SJCRH30 (cell line): ENCODE measurements around the gene CHCHD6. TPM values are rescaled to one million over a fixed set of nuclear protein-coding genes. Genes with fewer than 3 reads are reported as not detected.

Experiments
- DNase-seq, 2 experiments: peaks; one replicate each; pipeline ENCODE4 v3.0.0-alpha.2; 2015 to 2020
- H3K27ac ChIP-seq: fragments of 250-450 bp; sonication (Bioruptor Pico); 2 replicates; pipeline ENCODE4 v1.5.1; 2020; ENCODE audit warnings: mild to moderate bottlenecking, moderate library complexity
- H3K27me3 ChIP-seq: fragments of 250-450 bp; sonication (Bioruptor Pico); 2 replicates; pipeline ENCODE4 v1.5.1; 2020; ENCODE audit warnings: mild to moderate bottlenecking, moderate library complexity
- H3K36me3 ChIP-seq: fragments of 250-450 bp; sonication (Bioruptor Pico); 2 replicates; pipeline ENCODE4 v1.5.1; 2020; ENCODE audit warnings: mild to moderate bottlenecking, moderate library complexity
- H3K4me1 ChIP-seq: fragments of 250-450 bp; sonication (Bioruptor Pico); 2 replicates; pipeline ENCODE4 v1.5.1; 2020; ENCODE audit warnings: mild to moderate bottlenecking, moderate library complexity
- H3K4me3 ChIP-seq: fragments of 250-450 bp; sonication (Bioruptor Pico); 2 replicates; pipeline ENCODE4 v1.5.1; 2020; ENCODE audit warnings: mild to moderate bottlenecking, moderate library complexity
- H3K9me3 ChIP-seq: fragments of 250-450 bp; sonication (Bioruptor Pico); replicated peaks from 2 replicates; pipeline ENCODE4 v1.5.1; 2020; ENCODE audit warnings: mild to moderate bottlenecking, moderate library complexity
- total RNA-seq: library from RNA; depleted of rRNA; stranded (reverse); fragments of >200 nt; shearing (Covaris generic); gene quantifications from 2 replicates; pipeline ENCODE4 v1.2.3, GENCODE V29; 2014

CHCHD6 gene
- total RNA-seq, 1 experiment from 2014 or later: 24.2 TPM

DNA sequence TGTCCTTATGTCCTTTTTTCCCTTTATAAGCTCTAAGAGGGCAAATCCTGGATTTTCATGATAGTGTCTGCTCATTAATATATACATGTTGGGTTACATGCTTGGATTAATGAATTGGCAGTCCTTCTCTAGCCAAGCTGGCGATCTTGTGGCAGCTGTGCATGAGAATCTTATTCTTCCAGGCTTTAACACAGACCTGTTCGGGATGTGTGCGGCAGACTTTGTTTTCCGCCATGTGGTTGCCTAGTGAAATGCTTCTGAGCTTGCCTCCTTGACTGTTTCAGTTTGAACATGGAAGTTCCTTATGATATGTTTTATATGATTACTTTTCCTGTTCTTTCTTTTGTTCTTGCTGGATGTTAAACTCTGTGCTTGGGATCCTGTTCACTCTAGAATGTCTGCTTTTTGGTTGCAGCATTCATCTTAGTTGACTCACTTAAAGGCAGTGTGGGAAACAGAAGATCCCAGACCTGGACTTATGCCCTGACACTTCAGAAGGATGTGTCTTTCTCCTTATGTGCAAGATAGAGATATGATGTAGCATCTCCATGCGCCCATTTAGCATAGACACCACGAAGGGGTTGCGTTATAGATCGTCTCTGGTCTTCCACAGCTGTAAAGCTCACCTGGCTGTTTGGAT is 7.2 kb downstream of the CHCHD6 start:
- no peak for DNase-seq
- Histone ChIP-seq H3K27me3 (no peaks in the 10 kb centered on the region), H3K9me3 (peaks cover 7% of the 10 kb centered on the region), H3K27ac (no peak overlapping the region), H3K4me3 (no peak overlapping the region), H3K4me1 (no peaks in the 10 kb centered on the region), H3K36me3 (peaks cover 4% of the 10 kb centered on the region; the same call in 1 of the 2 replicates)

DNA sequence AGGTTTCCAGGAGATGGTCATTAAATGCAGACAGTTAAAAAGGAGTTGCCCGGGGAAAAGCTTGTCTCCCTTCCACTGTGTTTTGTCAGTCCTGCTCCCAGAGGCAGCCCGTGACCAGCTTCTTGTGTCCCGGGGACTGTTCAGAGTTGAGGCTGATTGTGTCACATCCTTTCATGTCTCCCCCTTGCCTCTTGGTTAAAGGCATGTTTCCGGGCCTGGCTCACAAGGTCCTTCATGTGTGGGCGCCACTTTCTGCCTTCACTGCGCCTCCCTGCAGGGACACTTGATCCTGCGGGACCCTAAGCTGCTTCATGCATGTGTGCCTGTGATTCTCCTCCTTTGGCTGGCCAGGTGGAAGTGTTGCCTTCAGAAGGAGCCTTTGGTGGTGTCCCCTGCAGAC is 9.2 kb downstream of the CHCHD6 start:
- H3K4me1 ChIP-seq: no peaks in the 10 kb centered on the region
- H3K9me3 ChIP-seq: peaks cover 7% of the 10 kb centered on the region
- no peaks in the 10 kb centered on the region for H3K27me3 ChIP-seq
- peaks cover 4% of the 10 kb centered on the region; the same call in 1 of the 2 replicates for H3K36me3 ChIP-seq
- no peak overlapping the region for H3K27ac ChIP-seq
- no peak for DNase-seq
- H3K4me3 ChIP-seq: no peak overlapping the region

DNA sequence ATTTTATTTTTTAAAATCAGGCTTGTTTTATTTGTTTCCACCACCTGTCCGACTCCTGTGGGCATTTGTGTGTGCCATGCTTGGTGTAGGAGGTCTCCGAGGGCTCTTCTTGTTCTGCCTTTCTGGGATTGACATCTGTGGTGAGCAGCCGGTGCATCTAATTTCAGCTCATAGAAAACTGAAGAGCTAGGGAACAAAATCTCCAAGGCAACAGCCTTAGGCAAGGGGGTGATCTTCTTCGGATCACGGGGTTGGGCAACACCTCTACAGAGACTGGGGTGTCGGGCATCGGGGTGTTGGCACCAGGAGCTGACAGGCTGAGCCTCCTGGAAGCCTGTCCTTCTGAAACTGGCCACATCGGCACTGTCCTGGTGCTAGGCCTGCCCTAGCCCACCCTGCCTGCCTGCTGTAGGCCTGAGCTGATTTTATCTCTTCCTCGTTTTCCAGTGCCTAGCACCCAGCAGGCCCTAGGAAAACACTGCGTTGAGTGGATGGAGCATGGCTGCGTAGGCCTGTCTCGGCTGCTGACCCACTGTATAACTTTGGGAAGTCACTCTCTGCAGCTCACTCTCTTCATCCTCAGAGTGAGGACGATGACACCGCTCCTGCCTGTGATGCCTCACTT is 10.3 kb downstream of the CHCHD6 start:
- Histone ChIP-seq H3K27me3 (no peaks in the 10 kb centered on the region), H3K4me3 (no peak overlapping the region), H3K9me3 (peaks cover 4% of the 10 kb centered on the region; the same call in 1 of the 2 replicates), H3K27ac (no peak overlapping the region), H3K4me1 (no peaks in the 10 kb centered on the region), H3K36me3 (no peaks in the 10 kb centered on the region)
- DNase-seq: no peak

DNA sequence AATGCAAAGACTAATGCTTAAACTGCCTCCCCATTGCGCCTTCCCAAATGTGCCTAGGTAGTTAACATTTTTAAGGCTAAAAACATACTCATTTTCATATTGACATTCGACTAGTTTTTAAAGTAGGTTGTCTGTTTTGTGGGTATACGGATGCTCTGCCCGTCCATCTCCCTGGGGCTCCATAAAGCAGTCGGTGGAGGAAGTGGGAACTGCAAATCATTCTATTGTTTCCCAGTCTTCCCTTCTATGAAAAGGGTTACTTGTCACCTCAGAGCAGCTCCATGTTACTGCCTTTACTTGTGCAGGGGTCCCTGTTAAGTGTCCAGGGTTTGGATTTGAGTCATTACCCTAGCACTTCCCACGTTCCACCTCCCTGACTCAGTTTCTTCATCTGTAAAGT is 10.9 kb downstream of the CHCHD6 start:
- no peak for DNase-seq
- H3K9me3 ChIP-seq: no peaks in the 10 kb centered on the region; the same call in 1 of the 2 replicates
- H3K4me1 ChIP-seq: no peaks in the 10 kb centered on the region
- no peaks in the 10 kb centered on the region for H3K36me3 ChIP-seq
- no peak overlapping the region for H3K27ac ChIP-seq
- no peak overlapping the region for H3K4me3 ChIP-seq
- no peaks in the 10 kb centered on the region for H3K27me3 ChIP-seq

DNA sequence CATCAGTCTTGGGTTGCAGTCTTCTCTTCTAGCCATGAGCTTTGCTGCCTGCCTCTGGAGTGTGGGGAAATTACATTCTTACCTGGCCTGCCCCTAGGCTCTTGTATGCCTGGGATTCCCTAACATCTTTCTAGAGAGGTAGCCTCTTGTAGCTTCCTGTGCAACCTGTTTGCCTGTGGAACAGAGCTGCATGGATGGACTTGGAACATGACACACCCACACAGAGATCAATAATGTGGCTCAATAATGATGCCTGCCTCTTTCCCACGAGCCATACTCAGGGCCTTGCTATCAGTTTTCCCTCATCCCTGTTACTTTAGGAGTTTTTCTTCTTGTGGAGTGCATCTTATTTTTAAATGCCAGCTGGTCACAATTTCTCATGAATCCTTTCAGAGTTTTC is 11.4 kb downstream of the CHCHD6 start:
- no peaks in the 10 kb centered on the region for H3K9me3 ChIP-seq
- no peak for DNase-seq
- no peak overlapping the region for H3K4me3 ChIP-seq
- H3K27ac ChIP-seq: no peak overlapping the region
- no peaks in the 10 kb centered on the region for H3K36me3 ChIP-seq
- no peaks in the 10 kb centered on the region for H3K4me1 ChIP-seq
- no peaks in the 10 kb centered on the region for H3K27me3 ChIP-seq

DNA sequence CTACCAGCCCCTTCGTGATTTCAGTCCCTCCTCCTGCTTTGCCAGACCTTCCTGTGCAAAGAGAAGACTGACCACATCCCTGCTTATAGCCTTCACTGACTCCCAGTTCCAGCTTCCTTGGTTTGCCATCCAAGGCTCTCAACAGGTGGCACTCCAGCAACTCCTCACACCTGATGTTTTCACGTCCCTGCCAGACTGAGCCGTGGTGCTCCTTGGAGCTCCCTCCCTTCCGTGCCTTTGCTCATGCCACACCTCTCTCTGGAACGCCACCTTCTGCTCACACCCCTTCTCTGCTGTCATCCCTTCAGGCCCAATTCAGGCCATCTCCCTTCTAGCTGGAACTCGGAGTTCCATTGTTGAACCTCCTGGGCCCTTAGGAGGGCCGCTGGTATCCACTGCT is 12.0 kb downstream of the CHCHD6 start:
- Histone ChIP-seq H3K27me3 (no peaks in the 10 kb centered on the region), H3K9me3 (no peaks in the 10 kb centered on the region), H3K4me1 (no peaks in the 10 kb centered on the region), H3K4me3 (no peak overlapping the region), H3K27ac (no peak overlapping the region), H3K36me3 (no peaks in the 10 kb centered on the region)
- no peak for DNase-seq

DNA sequence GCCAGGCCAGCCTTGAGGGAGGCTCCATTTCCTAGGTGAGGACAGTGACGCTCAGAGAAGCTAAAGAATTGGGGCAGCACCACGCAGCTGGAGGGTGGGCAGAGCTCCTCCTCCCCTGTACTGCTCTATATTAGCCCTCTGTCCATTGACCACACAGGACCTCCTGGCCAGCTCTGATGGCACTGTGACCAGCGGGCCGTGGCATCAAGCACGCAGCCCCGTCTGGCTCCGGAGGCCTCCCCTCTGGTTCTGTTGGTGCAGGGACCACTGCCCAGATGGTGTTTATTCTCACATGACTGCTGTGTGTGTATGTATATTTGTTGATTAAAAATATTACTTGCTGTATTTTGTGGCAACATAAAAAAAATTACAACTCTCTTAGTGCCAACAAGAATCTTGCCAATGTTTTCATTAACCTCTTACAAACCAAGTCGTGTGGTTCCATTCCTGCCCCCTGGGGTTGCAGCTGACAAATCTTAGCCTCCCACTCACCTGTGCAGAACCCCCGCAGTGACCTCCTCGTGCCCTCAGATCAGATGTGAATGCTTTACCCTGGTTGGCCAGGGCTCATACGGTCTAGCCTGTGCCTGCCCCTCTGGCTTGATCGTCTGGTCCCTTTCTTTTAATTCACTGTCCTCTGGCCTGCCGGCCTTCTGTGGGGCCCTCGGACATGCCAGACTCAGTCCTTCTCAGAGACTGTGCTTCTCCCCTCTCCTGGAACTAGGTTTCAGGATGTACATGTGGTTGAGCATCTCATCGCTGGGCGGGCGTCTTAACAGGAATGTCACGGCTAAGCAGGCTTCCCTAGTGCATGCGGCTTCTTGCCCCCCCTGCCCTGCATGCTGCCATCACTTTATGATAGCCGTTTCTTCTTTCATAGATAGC is 14.8 kb downstream of the CHCHD6 start:
- H3K36me3 ChIP-seq: no peaks in the 10 kb centered on the region
- no peak overlapping the region for H3K27ac ChIP-seq
- no peaks in the 10 kb centered on the region for H3K9me3 ChIP-seq
- H3K4me1 ChIP-seq: no peaks in the 10 kb centered on the region
- DNase-seq: no peak
- no peaks in the 10 kb centered on the region for H3K27me3 ChIP-seq
- H3K4me3 ChIP-seq: no peak overlapping the region

DNA sequence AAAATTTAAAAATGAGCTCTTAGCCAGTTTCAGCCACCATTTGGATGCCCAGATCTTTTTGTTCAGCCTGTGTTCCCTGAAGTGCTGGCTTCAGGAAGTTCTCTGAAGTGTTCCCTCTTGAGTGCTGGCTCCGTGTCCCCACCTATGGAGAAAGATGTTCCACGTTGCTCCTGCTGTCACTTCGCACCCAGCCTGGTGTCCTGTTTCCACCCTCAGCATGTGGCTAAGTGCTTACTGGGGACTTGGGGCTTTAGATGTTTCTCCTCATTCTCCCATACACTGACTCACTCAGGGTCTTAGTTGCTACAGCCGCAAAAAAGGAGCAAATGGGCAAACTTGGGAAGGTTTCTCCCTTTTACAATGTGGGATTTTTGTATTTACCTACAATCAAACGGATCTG is 16.6 kb downstream of the CHCHD6 start:
- no peaks in the 10 kb centered on the region for H3K9me3 ChIP-seq
- H3K27ac ChIP-seq: no peak overlapping the region
- no peak for DNase-seq
- no peaks in the 10 kb centered on the region for H3K36me3 ChIP-seq
- H3K27me3 ChIP-seq: no peaks in the 10 kb centered on the region
- no peak overlapping the region for H3K4me3 ChIP-seq
- no peaks in the 10 kb centered on the region for H3K4me1 ChIP-seq

DNA sequence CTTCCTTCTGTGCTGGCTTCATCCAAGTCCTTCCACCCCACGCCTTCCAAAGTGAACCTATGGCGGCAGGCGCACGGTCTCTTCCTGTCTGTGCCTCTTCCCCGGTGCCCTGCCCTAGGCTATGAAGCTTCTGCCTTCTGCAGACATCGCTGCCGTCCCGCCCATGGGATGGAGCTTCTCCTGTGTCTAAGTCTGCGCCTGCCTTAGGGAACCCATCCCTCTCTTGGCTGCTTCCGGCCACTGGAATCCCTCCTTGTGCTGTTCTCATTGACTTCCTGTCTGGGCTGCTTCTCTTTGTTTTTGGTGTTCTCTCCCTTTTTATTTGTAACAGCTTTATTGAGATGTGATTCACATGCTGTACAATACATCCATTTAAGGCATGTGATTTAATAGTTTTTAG is 17.2 kb downstream of the CHCHD6 start:
- Histone ChIP-seq H3K9me3 (no peaks in the 10 kb centered on the region), H3K4me3 (no peak overlapping the region), H3K4me1 (no peaks in the 10 kb centered on the region), H3K27me3 (no peaks in the 10 kb centered on the region), H3K27ac (no peak overlapping the region), H3K36me3 (no peaks in the 10 kb centered on the region)
- no peak for DNase-seq

DNA sequence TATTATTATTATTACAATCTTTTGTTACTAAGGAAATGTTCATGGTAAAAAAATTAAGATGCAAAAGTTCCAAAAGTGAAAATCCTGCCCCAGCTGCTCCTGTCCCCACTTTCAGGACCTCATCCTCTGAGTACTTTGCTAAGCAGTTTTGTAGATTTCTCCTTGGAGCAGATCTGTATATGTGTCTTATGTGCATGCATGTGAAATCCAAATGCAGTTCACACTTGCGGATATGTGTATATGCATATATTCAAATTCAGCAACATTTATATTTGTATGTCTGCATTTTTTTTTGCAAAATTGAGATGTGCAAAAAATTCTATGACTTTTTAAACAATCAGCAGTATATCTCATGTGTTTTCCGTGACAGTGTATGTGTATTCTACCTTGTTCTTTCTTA is 19.2 kb downstream of the CHCHD6 start:
- no peaks in the 10 kb centered on the region for H3K9me3 ChIP-seq
- DNase-seq: no peak
- no peaks in the 10 kb centered on the region for H3K27me3 ChIP-seq
- H3K27ac ChIP-seq: no peak overlapping the region
- no peaks in the 10 kb centered on the region for H3K36me3 ChIP-seq
- no peak overlapping the region for H3K4me3 ChIP-seq
- H3K4me1 ChIP-seq: no peaks in the 10 kb centered on the region

DNA sequence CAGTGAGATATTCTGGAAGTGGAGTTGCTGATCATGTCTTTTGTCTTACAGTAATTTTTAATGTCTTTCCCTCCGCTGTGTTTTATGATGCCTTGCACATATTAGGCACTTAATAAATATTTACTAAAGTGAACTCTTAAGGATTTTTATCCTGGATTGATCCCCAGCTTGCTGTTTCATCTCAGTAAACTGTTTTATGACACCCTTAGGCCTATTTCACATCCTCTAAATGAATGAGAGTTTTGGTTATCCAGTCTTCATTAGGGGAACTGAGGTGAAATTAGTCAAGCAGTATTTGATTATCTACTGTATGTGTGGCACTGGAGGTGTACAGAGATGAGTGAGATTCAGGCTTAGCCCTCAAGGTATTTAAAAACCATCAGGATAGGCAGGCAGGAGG is 19.8 kb downstream of the CHCHD6 start:
- Histone ChIP-seq H3K27ac (no peak overlapping the region), H3K4me3 (no peak overlapping the region), H3K9me3 (no peaks in the 10 kb centered on the region), H3K27me3 (no peaks in the 10 kb centered on the region), H3K36me3 (no peaks in the 10 kb centered on the region), H3K4me1 (no peaks in the 10 kb centered on the region)
- no peak for DNase-seq

DNA sequence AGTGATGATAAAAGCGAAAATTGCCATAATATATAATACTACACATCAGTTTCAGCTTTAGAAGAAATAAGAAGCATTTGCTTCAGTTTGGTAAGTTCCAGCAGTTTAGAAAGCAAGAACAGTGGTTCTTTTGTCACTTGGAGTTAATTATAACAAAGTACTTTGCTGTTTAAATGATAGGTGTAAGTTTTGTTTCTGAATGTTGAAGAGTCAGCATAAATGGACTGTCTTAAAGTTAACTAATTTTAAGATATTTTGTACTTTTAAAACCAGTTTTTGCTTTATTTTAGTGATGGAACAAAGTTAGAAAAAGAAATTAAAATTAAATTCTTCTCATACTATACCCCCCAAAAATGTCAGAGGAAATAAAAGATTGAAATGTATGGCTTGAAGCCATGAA is 24.6 kb downstream of the CHCHD6 start:
- no peak for DNase-seq
- no peaks in the 10 kb centered on the region for H3K4me1 ChIP-seq

DNA sequence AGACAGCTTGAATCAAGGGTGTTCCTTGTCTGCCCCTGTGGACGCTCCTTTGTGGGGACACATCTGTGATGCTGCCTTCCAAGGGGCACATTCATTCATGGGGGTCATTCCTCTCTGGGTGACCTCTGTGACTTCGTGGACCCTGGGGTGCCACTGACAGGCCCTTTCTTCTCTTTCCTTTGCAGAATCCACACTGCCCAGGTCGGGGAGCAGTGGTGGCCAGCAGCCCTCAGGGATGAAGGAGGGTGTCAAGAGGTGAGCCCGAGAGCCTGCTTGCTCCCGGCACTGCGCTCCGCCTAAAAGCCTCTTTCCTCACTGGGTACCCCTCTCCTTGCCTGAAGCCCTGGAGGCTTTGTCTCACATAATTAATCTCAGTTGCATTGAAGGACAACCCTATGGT is 26.3 kb downstream of the CHCHD6 start:
- H3K27ac ChIP-seq: no peak overlapping the region
- H3K27me3 ChIP-seq: no peaks in the 10 kb centered on the region
- DNase-seq: no peak
- no peaks in the 10 kb centered on the region; the same call in 1 of the 2 replicates for H3K36me3 ChIP-seq
- H3K9me3 ChIP-seq: no peaks in the 10 kb centered on the region
- no peak overlapping the region for H3K4me3 ChIP-seq
- H3K4me1 ChIP-seq: no peaks in the 10 kb centered on the region

More for the DNA sequence above, 24.6 kb downstream of the CHCHD6 start:
- Histone ChIP-seq H3K4me3 (no peak overlapping the region), H3K36me3 (no peaks in the 10 kb centered on the region; the same call in 1 of the 2 replicates), H3K27me3 (no peaks in the 10 kb centered on the region), H3K27ac (no peak overlapping the region), H3K9me3 (no peaks in the 10 kb centered on the region)

DNA sequence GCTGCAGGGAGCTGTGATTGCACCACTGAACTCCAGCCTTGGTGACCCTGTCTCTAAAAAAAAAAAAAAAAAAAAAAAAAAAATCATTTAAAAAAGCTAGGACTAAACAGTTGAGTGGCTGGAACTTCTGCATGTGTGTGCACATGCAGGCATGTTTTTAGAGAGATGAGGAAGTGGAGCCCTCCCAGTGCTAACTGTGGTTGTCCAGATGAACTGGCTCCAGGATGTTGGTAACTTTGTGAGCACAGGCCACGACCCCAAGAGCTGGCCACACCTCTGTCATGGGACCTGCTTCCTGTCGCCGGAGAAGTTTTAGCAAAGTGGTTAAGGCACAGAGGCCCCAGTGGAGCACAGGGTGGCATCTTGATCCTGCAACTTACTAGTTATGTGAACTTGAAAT is 27.0 kb downstream of the CHCHD6 start:
- H3K4me3 ChIP-seq: no peak overlapping the region
- H3K27me3 ChIP-seq: no peaks in the 10 kb centered on the region
- no peaks in the 10 kb centered on the region for H3K9me3 ChIP-seq
- DNase-seq: no peak
- H3K36me3 ChIP-seq: no peaks in the 10 kb centered on the region; the same call in 1 of the 2 replicates
- H3K4me1 ChIP-seq: no peaks in the 10 kb centered on the region
- no peak overlapping the region for H3K27ac ChIP-seq
